C4-2B (cell line): Measurements from ENCODE around the gene SYTL5.

ENCODE experiments used
- CTCF ChIP-seq: fragments of 450-650 bp; conservative IDR thresholded peaks from 2 replicates; pipeline ENCODE4 v1.5.1; 2017; ENCODE audit warnings: mild to moderate bottlenecking
- ZFX ChIP-seq: fragments of 450-650 bp; IDR thresholded peaks from 2 replicates; pipeline ENCODE4 v1.6.1; 2017

GRCh38 chrX:38103857-38104812 lies 97.8 kb downstream of the SYTL5 start:
- TF ChIP-seq CTCF, result no peak
- TF ChIP-seq ZFX, result no peak
